ENCODE results near the gene GAS2.

DNA sequence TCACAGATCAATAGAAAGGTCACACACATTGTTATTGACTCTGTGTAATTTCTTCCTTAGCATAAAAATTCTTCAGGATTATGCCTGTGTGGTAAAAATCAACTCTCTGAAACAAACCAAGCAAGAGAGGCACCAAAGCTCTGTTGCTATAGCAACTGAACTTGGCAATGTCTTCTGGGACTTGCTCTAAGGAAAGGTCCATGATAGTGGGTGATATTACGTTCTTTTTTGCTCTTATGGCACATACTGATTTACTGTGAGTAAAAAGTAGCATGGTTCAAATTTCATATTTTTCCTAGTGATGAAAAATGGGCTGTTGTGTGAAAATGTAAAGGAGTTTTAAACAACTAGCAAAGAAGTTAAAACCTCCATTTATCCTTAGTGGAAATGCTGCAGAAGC is 96.8 kb downstream of the GAS2 start:
- TF ChIP-seq, protein P1, sequence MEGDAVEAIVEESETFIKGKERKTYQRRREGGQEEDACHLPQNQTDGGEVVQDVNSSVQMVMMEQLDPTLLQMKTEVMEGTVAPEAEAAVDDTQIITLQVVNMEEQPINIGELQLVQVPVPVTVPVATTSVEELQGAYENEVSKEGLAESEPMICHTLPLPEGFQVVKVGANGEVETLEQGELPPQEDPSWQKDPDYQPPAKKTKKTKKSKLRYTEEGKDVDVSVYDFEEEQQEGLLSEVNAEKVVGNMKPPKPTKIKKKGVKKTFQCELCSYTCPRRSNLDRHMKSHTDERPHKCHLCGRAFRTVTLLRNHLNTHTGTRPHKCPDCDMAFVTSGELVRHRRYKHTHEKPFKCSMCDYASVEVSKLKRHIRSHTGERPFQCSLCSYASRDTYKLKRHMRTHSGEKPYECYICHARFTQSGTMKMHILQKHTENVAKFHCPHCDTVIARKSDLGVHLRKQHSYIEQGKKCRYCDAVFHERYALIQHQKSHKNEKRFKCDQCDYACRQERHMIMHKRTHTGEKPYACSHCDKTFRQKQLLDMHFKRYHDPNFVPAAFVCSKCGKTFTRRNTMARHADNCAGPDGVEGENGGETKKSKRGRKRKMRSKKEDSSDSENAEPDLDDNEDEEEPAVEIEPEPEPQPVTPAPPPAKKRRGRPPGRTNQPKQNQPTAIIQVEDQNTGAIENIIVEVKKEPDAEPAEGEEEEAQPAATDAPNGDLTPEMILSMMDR (IDR thresholded peaks at IDR 0.05), result no peak
- TF ChIP-seq POLR2A (IDR thresholded peaks at IDR 0.05) (no peak), POLR2AphosphoS5 (IDR thresholded peaks at IDR 0.05) (no peak)
